Esophagus muscularis mucosa (tissue), 4 donors: ENCODE measurements around the gene SRRM3.

Experiments
- CTCF ChIP-seq, 3 experiments: fragments of 200-600 bp in 2 of 3; fragments of 450-650 bp in 1 of 3; sonication (generic) in 2 of 3; IDR thresholded peaks; one replicate each; pipeline ENCODE4 v1.5.1; 2017 to 2019; ENCODE audit warnings: antibody characterized with exemption in 3 of 3, mild to moderate bottlenecking in 2 of 3, moderate library complexity in 1 of 3
- EP300 ChIP-seq: sonication (generic); formaldehyde crosslinking; IDR thresholded peaks from one replicate; pipeline ENCODE4 v1.6.1; 2017; ENCODE audit warnings: antibody characterized with exemption
- POLR2A ChIP-seq: fragments of 450-650 bp; IDR thresholded peaks from one replicate; pipeline ENCODE4 v1.6.1; 2017; ENCODE audit warnings: antibody characterized with exemption, moderate library complexity, mild to moderate bottlenecking, low read depth
- POLR2AphosphoS5 ChIP-seq, 2 donors: sonication (generic); formaldehyde crosslinking; IDR thresholded peaks; one replicate each; pipeline ENCODE4 v1.6.1; 2017; ENCODE audit warnings: antibody characterized with exemption in 2 of 2

- TF ChIP-seq POLR2A (no peak), POLR2AphosphoS5 (IDR thresholded peaks at IDR 0.05) (no peak), CTCF (IDR thresholded peaks at IDR 0.05) (no peak), EP300 (no peak)
Measured at GRCh38 chr7:76310102-76310957, 108.6 kb downstream of the SRRM3 start.
